ENCODE data around the gene EXTL2. TPM values are rescaled to one million over a fixed set of nuclear protein-coding genes. Genes with fewer than 3 reads are reported as not detected.
"Not testable (repeated sequence)": the region's sequence is repeated elsewhere in the genome, so short reads cannot be mapped to it uniquely, and the experiment has no call there.

EXTL2 gene
- total and polyA plus RNA-seq, 2 donors (not counting 3 experiments of a cell fraction or from before 2014, with no cell fraction given): 19.4 to 30.7 TPM

GRCh38 chr1:100832694-100833428, 61.8 kb downstream of the EXTL2 start:
- H4K20me1 ChIP-seq (replicated peaks; ENCODE audit: control insufficient read depth, extremely low read depth, insufficient read depth, low read length): no peaks in the 10 kb centered on the region
- H3K79me2 ChIP-seq (ENCODE audit: control insufficient read depth, insufficient read depth, low read length): no peaks in the 10 kb centered on the region
- no peaks in the 10 kb centered on the region for H3K9me3 ChIP-seq (replicated peaks; ENCODE audit: control insufficient read depth, insufficient read depth, low read length)
- H3K9me1 ChIP-seq (replicated peaks; ENCODE audit: control insufficient read depth, extremely low read depth, insufficient read depth, low read length): no peaks in the 10 kb centered on the region
- BruUV-seq (replicated peaks): no TSS peak
- no peak overlapping the region for H3K4me3 ChIP-seq (replicated peaks in 1 of 3; ENCODE audit: insufficient read depth in 1 of 3, low read depth in 1 of 3, low read length in 3 of 3)
- FAIRE-seq: no peak
- no peaks in the 10 kb centered on the region for H3K36me3 ChIP-seq (ENCODE audit: control insufficient read depth in 2 of 2, extremely low read depth in 1 of 2, insufficient read depth in 2 of 2, low read length in 2 of 2)
- DNase-seq (ENCODE audit: low read depth, low spot score): no peak
- TF ChIP-seq MAX (IDR thresholded peaks at IDR 0.05; ENCODE audit: insufficient read depth, insufficient read length) (no peak), JUN (IDR thresholded peaks at IDR 0.05; ENCODE audit: borderline replicate concordance, insufficient read depth, insufficient read length, low read depth) (no peak), FOS (IDR thresholded peaks at IDR 0.05; ENCODE audit: borderline replicate concordance, insufficient read depth, low read length) (no peak), CTCF (IDR thresholded peaks at IDR 0.05; ENCODE audit: extremely low read depth in 1 of 2, insufficient read depth in 1 of 2, low read depth in 1 of 2, low read length in 2 of 2) (no peak), POLR2AphosphoS5 (IDR thresholded peaks at IDR 0.05; ENCODE audit: insufficient read depth, low read depth, low read length) (no peak), EZH2 (IDR thresholded peaks at IDR 0.05; ENCODE audit: borderline replicate concordance, low read depth, low read length, severe bottlenecking) (no peak), MYC (IDR thresholded peaks at IDR 0.05; ENCODE audit: low read depth, low read length) (no peak), POLR2A (IDR thresholded peaks at IDR 0.05; ENCODE audit: low read depth, low read length) (no peak), GATA2 (IDR thresholded peaks at IDR 0.05; ENCODE audit: insufficient read depth, insufficient read length, low read depth, low read length) (no peak)
- H3K27ac ChIP-seq (ENCODE audit: insufficient read depth, low read depth, low read length): no peak overlapping the region
- H3K27me3 ChIP-seq (ENCODE audit: control insufficient read depth in 2 of 2, insufficient read depth in 2 of 2, low read length in 2 of 2): no peaks in the 10 kb centered on the region
- ChIA-PET POLR2A (no interaction called here), CTCF (no interaction called here)
- H2AFZ ChIP-seq (ENCODE audit: low read depth, low read length): no peak overlapping the region
- H3K4me2 ChIP-seq (ENCODE audit: insufficient read depth, low read length): no peak overlapping the region
- H3K9ac ChIP-seq (replicated peaks; ENCODE audit: extremely low read depth, insufficient read depth, low read length): no peak overlapping the region
- H3K4me1 ChIP-seq (ENCODE audit: control insufficient read depth, extremely low read depth, insufficient read depth, low read length): peaks cover 22% of the 10 kb centered on the region
- intact Hi-C loops (cut with micrococcal nuclease) (no loop called here), dilution Hi-C loops (cut with MboI; ENCODE audit: extremely low pct_ligation_motif_present, low sequenced_read_pairs) (no loop called here)

GRCh38 chr1:100825666-100826065, 69.0 kb downstream of the EXTL2 start:
- H3K27me3 ChIP-seq (ENCODE audit: control insufficient read depth in 2 of 2, insufficient read depth in 2 of 2, low read length in 2 of 2); intact Hi-C loops (cut with micrococcal nuclease); H4K20me1 ChIP-seq (replicated peaks; ENCODE audit: control insufficient read depth, extremely low read depth, insufficient read depth, low read length); H3K9ac ChIP-seq (replicated peaks; ENCODE audit: extremely low read depth, insufficient read depth, low read length); H3K79me2 ChIP-seq (ENCODE audit: control insufficient read depth, insufficient read depth, low read length); CTCF ChIA-PET; FAIRE-seq; H3K4me1 ChIP-seq (ENCODE audit: control insufficient read depth, extremely low read depth, insufficient read depth, low read length); DNase-seq (ENCODE audit: low read depth, low spot score); dilution Hi-C loops (cut with MboI; ENCODE audit: extremely low pct_ligation_motif_present, low sequenced_read_pairs); H3K4me2 ChIP-seq (ENCODE audit: insufficient read depth, low read length); H2AFZ ChIP-seq (ENCODE audit: low read depth, low read length); H3K9me3 ChIP-seq (replicated peaks; ENCODE audit: control insufficient read depth, insufficient read depth, low read length); H3K27ac ChIP-seq (ENCODE audit: insufficient read depth, low read depth, low read length); BruUV-seq (replicated peaks); POLR2A ChIA-PET; H3K4me3 ChIP-seq (replicated peaks in 1 of 3; ENCODE audit: insufficient read depth in 1 of 3, low read depth in 1 of 3, low read length in 3 of 3); H3K36me3 ChIP-seq (ENCODE audit: control insufficient read depth in 2 of 2, extremely low read depth in 1 of 2, insufficient read depth in 2 of 2, low read length in 2 of 2); H3K9me1 ChIP-seq (replicated peaks; ENCODE audit: control insufficient read depth, extremely low read depth, insufficient read depth, low read length): not testable (repeated sequence)

Measured in endothelial cell of umbilical vein (primary cell).